HCT116 (cell line): Measurements from ENCODE around the gene PANX2. TPM values are rescaled to one million over a fixed set of nuclear protein-coding genes. Genes with fewer than 3 reads are reported as not detected.
"Not testable (repeated sequence)": the region's sequence is repeated elsewhere in the genome, so short reads cannot be mapped to it uniquely, and the experiment has no call there.

ENCODE experiments used
- ATAC-seq: fragments of 200-7000 bp; cut with Tn5 transposase; 2 replicates; pipeline ENCODE4 v1.9.1; 2020; ENCODE audit warnings: mild to moderate bottlenecking, moderate library complexity
- BruUV-seq: library from RNA; stranded (reverse); fragments of 400-500 nt; replicated peaks from 2 replicates; lab custom pipeline; 2021; lab: Mats Ljungman, UMichigan
- CTCF ChIA-PET: fragments of 300-600 bp; sonication (Branson Sonifier 250); formaldehyde crosslinking; loops from one replicate; lab custom pipeline; 2021; ENCODE audit warnings: antibody characterized with exemption; lab: Charles Lee
- POLR2A ChIA-PET: fragments of 300-600, 350-600 bp; sonication (Branson Sonifier 250); formaldehyde crosslinking; loops from one replicate; lab custom pipeline; 2021; ENCODE audit warnings: antibody characterized with exemption; lab: Charles Lee
- RAD21 ChIA-PET, 2 experiments: fragments of 300-600 bp; sonication (Branson Sonifier 250); formaldehyde crosslinking; loops; one replicate each; lab custom pipeline; 2023; ENCODE audit warnings: low total read pairs in 2 of 2; ENCODE audit not compliant: uncharacterized antibody in 2 of 2, unreplicated experiment in 2 of 2, low non-redundant PET in 1 of 2; lab: Charles Lee
- DNase-seq: peaks from one replicate; pipeline ENCODE4 v3.0.0-alpha.2; 2010; ENCODE audit warnings: low read depth, low spot score
- H2AFZ ChIP-seq: fragments of 200-600 bp; shearing (Covaris generic), sonication (generic); 2 replicates; pipeline ENCODE4 v1.6.1; 2017; ENCODE audit warnings: low read depth, mixed run types, mixed read lengths, antibody characterized with exemption, low read length; ENCODE audit not compliant: poor library complexity, severe bottlenecking
- H3K27ac ChIP-seq: 2 replicates; pipeline ENCODE4 v1.5.1; 2012; ENCODE audit warnings: low read depth, low read length
- H3K27me3 ChIP-seq: fragments of 200-600 bp; sonication (generic); 2 replicates; pipeline ENCODE4 v1.6.1; 2016; ENCODE audit warnings: mixed run types, low read length, mixed read lengths; ENCODE audit not compliant: insufficient read depth
- H3K36me3 ChIP-seq, 2 experiments: fragments of 200-500 bp in 1 of 2; fragments of 200-600 bp in 1 of 2; sonication (Bioruptor generic) in 1 of 2; sonication (generic) in 1 of 2; 2 replicates each; pipeline versions ENCODE4 v1.5.1 to v1.6.1; 2014 to 2016; ENCODE audit warnings: low read length in 2 of 2, inconsistent platforms in 1 of 2, mixed read lengths in 1 of 2, mixed run types in 1 of 2; ENCODE audit not compliant: insufficient read depth in 2 of 2, control insufficient read depth in 1 of 2
- H3K4me1 ChIP-seq, 2 experiments: fragments of 200-600 bp in 1 of 2; sonication (generic) in 1 of 2; 2 replicates each; pipeline versions ENCODE4 v1.5.1 to v1.6.1; 2012 to 2017; ENCODE audit warnings: low read length in 2 of 2, inconsistent platforms in 1 of 2, mild to moderate bottlenecking in 1 of 2, mixed read lengths in 1 of 2, mixed run types in 1 of 2, moderate library complexity in 1 of 2; ENCODE audit not compliant: insufficient read depth in 2 of 2, control insufficient read depth in 1 of 2
- H3K4me2 ChIP-seq: fragments of 200-600 bp; sonication (generic); 2 replicates; pipeline ENCODE4 v1.6.1; 2017; ENCODE audit warnings: mixed run types, low read length, mixed read lengths
- H3K4me3 ChIP-seq, 2 experiments: fragments of 200-600 bp in 1 of 2; sonication (generic) in 1 of 2; replicated peaks in 1 of 2; 2 replicates each; pipeline ENCODE4 v1.5.1; 2011 to 2016; ENCODE audit warnings: low read length in 2 of 2, control low read depth in 1 of 2, low read depth in 1 of 2, mild to moderate bottlenecking in 1 of 2, mixed read lengths in 1 of 2, mixed run types in 1 of 2
- H3K79me2 ChIP-seq: fragments of 200-600 bp; sonication (generic); 2 replicates; pipeline ENCODE4 v1.6.1; 2017; ENCODE audit warnings: mild to moderate bottlenecking, mixed run types, low read length, moderate library complexity, mixed read lengths; ENCODE audit not compliant: insufficient read depth
- H3K9ac ChIP-seq: fragments of 200-600 bp; sonication (generic); 2 replicates; pipeline ENCODE4 v1.6.1; 2016; ENCODE audit warnings: low read length, mixed read lengths
- H3K9me2 ChIP-seq: fragments of 200-600 bp; sonication (generic), shearing (Covaris generic); 2 replicates; pipeline ENCODE4 v1.6.1; 2017; ENCODE audit warnings: mixed run types, mild to moderate bottlenecking, moderate library complexity; ENCODE audit not compliant: insufficient read depth
- H3K9me3 ChIP-seq, 2 experiments: fragments of 200-500 bp in 1 of 2; fragments of 200-600 bp in 1 of 2; sonication (Bioruptor generic) in 1 of 2; sonication (generic) in 1 of 2; 2 replicates each; pipeline ENCODE4 v1.6.1; 2014 to 2017; ENCODE audit warnings: low read length in 2 of 2, mixed read lengths in 2 of 2, inconsistent platforms in 1 of 2, low read depth in 1 of 2, mild to moderate bottlenecking in 1 of 2, mixed run types in 1 of 2, moderate library complexity in 1 of 2; ENCODE audit not compliant: control insufficient read depth in 1 of 2, insufficient read depth in 1 of 2
- H4K20me1 ChIP-seq: fragments of 200-600 bp; sonication (generic), shearing (Covaris generic); 2 replicates; pipeline ENCODE4 v1.6.1; 2017; ENCODE audit warnings: mixed run types, mild to moderate bottlenecking, moderate library complexity; ENCODE audit not compliant: insufficient read depth
- CBX3 ChIP-seq: IDR thresholded peaks from 2 replicates; pipeline ENCODE4 v1.6.1; 2012; ENCODE audit warnings: low read depth
- CEBPB ChIP-seq: IDR thresholded peaks from 2 replicates; pipeline ENCODE4 v1.6.1; 2012; ENCODE audit warnings: low read depth
- ELF1 ChIP-seq: IDR thresholded peaks from 2 replicates; pipeline ENCODE4 v1.6.1; 2012; ENCODE audit warnings: low read depth, borderline replicate concordance
- FOSL1 ChIP-seq: IDR thresholded peaks from 2 replicates; pipeline ENCODE4 v1.6.1; 2012; ENCODE audit warnings: low read depth
- JUND ChIP-seq: IDR thresholded peaks from 2 replicates; pipeline ENCODE4 v1.6.1; 2012
- POLR2AphosphoS5 ChIP-seq: IDR thresholded peaks from 2 replicates; pipeline ENCODE4 v1.6.1; 2011; ENCODE audit warnings: mild to moderate bottlenecking, low read depth, low read length, moderate library complexity
- RAD21 ChIP-seq: IDR thresholded peaks from 2 replicates; pipeline ENCODE4 v1.6.1; 2012; ENCODE audit warnings: low read depth, mild to moderate bottlenecking
- SIN3A ChIP-seq: IDR thresholded peaks from 2 replicates; pipeline ENCODE4 v1.6.1; 2012; ENCODE audit warnings: low read depth
- SP1 ChIP-seq: IDR thresholded peaks from 2 replicates; pipeline ENCODE4 v1.6.1; 2012; ENCODE audit warnings: low read depth
- SRF ChIP-seq: IDR thresholded peaks from 2 replicates; pipeline ENCODE4 v1.6.1; 2012; ENCODE audit warnings: low read depth
- TCF7L2 ChIP-seq: IDR thresholded peaks from 2 replicates; pipeline ENCODE4 v1.7.0; 2011; ENCODE audit warnings: borderline replicate concordance, inconsistent platforms; ENCODE audit not compliant: insufficient read depth, insufficient read length; ENCODE audit errors: extremely low read depth
- YY1 ChIP-seq: IDR thresholded peaks from 2 replicates; pipeline ENCODE4 v1.6.1; 2011; ENCODE audit warnings: low read length, low read depth, moderate library complexity, mild to moderate bottlenecking; ENCODE audit not compliant: insufficient replicate concordance; ENCODE audit errors: extremely low read depth
- ZFX ChIP-seq: fragments of 450-650 bp; IDR thresholded peaks from 2 replicates; pipeline ENCODE4 v1.6.1; 2017
- ZNF274 ChIP-seq: fragments of 200-500 bp; sonication (Bioruptor generic); IDR thresholded peaks from 2 replicates; pipeline ENCODE4 v1.6.1; 2014; ENCODE audit warnings: mild to moderate bottlenecking, low read depth, low read length, inconsistent platforms
- intact Hi-C: fragments of 100-400 bp; cut with micrococcal nuclease; formaldehyde crosslinking; loops from 2 replicates; pipeline ENCODE4 v1.10.0; 2022
- total RNA-seq: library from RNA; stranded (reverse); gene quantifications from one replicate; pipeline ENCODE4 v1.2.1, GENCODE V29; 2021; ENCODE audit not compliant: unreplicated experiment
- TF ChIP-seq, protein P1 (sequence below): IDR thresholded peaks from 2 replicates; pipeline ENCODE4 v1.6.1; 2011; ENCODE audit warnings: mild to moderate bottlenecking, low read length, moderate library complexity; ENCODE audit not compliant: insufficient replicate concordance; ENCODE audit errors: extremely low read depth
- TF ChIP-seq, protein P2 (sequence below): IDR thresholded peaks from 2 replicates; pipeline ENCODE4 v1.6.1; 2012
- TF ChIP-seq, protein P3 (sequence below), 3 experiments: fragments of 200-600 bp in 1 of 3; sonication (generic) in 1 of 3; IDR thresholded peaks in 2 of 3; conservative IDR thresholded peaks in 1 of 3; 2 replicates each; pipeline ENCODE4 v1.5.1; 2012 to 2017; ENCODE audit warnings: low read depth in 2 of 3, low read length in 2 of 3, antibody characterized with exemption in 1 of 3, borderline replicate concordance in 1 of 3, control low read depth in 1 of 3, mild to moderate bottlenecking in 1 of 3, mixed read lengths in 1 of 3, mixed run types in 1 of 3, moderate library complexity in 1 of 3; ENCODE audit not compliant: insufficient read depth in 1 of 3

The PANX2 gene
- total RNA-seq, 1 experiment from 2014 or later: 8.0 TPM

DNA sequence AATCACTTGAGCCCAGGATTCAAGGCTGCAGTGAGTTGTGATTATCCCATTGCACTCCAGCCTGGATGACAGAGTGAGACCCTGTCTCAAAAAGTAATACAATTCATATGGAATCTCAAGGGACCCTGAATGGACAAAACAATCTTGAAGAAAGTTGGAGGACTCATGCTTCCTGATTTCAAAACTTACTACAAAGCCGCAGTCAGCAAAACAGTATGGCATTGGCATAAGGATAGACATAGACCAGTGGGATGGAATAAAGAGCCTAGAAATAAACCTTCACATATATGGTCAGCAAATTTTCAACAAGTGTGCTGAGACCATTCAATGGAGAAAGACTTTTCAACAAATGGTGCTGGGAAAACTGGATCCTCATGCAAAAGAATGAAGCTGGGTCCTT lies 32.8 kb downstream of the PANX2 start (continued):
- TF ChIP-seq FOSL1 (no peak), ZNF274 (no peak), JUND (no peak), TCF7L2 (no peak), CEBPB (no peak)

DNA sequence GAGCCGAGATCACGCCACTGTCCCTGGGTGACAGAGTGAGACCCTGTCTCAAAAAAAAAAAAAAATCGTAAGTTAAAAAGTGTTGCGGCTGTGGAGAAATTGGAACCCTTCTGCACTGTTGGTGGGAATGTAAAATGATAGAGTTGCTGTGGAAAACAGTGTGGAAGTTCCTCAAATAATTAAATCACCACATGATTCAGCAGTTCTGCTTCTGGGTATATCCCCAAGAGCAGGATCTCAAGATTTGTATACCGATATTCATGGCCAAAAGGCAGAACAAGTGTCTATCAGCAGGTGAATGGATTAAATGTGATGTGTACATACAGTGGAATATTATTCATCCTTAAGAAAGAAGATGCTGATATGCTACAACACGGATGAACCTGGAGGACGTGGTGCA lies 34.0 kb downstream of the PANX2 start:
- ATAC-seq (no peak), DNase-seq (no peak)
- Histone ChIP-seq H3K4me1 (peaks cover 9 to 33% of the 10 kb centered on the region in 2 experiments), H2AFZ (no peak overlapping the region), H3K27ac (no peak overlapping the region), H3K36me3 (peaks cover 2 to 6% of the 10 kb centered on the region in 2 experiments; a peak in 1 of 4 replicates), H3K9me2 (no peaks in the 10 kb centered on the region), H3K4me3 (no peak overlapping the region), H3K79me2 (peaks cover 10% of the 10 kb centered on the region), H3K4me2 (no peak overlapping the region), H3K9me3 (peaks cover 0 to 8% of the 10 kb centered on the region in 2 experiments; a peak in 1 of 4 replicates), H4K20me1 (no peaks in the 10 kb centered on the region), H3K27me3 (no peaks in the 10 kb centered on the region), H3K9ac (no peak overlapping the region)
- ChIA-PET RAD21 (no interaction called here), CTCF (no interaction called here), POLR2A (no interaction called here)
- no TSS peak for BruUV-seq
- TF ChIP-seq, protein P1, sequence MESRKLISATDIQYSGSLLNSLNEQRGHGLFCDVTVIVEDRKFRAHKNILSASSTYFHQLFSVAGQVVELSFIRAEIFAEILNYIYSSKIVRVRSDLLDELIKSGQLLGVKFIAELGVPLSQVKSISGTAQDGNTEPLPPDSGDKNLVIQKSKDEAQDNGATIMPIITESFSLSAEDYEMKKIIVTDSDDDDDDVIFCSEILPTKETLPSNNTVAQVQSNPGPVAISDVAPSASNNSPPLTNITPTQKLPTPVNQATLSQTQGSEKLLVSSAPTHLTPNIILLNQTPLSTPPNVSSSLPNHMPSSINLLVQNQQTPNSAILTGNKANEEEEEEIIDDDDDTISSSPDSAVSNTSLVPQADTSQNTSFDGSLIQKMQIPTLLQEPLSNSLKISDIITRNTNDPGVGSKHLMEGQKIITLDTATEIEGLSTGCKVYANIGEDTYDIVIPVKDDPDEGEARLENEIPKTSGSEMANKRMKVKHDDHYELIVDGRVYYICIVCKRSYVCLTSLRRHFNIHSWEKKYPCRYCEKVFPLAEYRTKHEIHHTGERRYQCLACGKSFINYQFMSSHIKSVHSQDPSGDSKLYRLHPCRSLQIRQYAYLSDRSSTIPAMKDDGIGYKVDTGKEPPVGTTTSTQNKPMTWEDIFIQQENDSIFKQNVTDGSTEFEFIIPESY: no peak
- no peak for TF ChIP-seq TCF7L2
- TF ChIP-seq, protein P2, sequence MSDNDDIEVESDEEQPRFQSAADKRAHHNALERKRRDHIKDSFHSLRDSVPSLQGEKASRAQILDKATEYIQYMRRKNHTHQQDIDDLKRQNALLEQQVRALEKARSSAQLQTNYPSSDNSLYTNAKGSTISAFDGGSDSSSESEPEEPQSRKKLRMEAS: no peak
- TF ChIP-seq ELF1: no peak
- TF ChIP-seq CBX3: no peak
- no peak for TF ChIP-seq ZNF274
- TF ChIP-seq SRF: no peak
- TF ChIP-seq CEBPB: no peak
- TF ChIP-seq POLR2AphosphoS5: no peak
- TF ChIP-seq FOSL1: no peak
- TF ChIP-seq, protein P3, sequence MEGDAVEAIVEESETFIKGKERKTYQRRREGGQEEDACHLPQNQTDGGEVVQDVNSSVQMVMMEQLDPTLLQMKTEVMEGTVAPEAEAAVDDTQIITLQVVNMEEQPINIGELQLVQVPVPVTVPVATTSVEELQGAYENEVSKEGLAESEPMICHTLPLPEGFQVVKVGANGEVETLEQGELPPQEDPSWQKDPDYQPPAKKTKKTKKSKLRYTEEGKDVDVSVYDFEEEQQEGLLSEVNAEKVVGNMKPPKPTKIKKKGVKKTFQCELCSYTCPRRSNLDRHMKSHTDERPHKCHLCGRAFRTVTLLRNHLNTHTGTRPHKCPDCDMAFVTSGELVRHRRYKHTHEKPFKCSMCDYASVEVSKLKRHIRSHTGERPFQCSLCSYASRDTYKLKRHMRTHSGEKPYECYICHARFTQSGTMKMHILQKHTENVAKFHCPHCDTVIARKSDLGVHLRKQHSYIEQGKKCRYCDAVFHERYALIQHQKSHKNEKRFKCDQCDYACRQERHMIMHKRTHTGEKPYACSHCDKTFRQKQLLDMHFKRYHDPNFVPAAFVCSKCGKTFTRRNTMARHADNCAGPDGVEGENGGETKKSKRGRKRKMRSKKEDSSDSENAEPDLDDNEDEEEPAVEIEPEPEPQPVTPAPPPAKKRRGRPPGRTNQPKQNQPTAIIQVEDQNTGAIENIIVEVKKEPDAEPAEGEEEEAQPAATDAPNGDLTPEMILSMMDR (IDR thresholded peaks at IDR 0.05 in 2 of 3, conservative IDR thresholded peaks at IDR 0.05 in 1 of 3; ENCODE audit: borderline replicate concordance in 1 of 3, insufficient read depth in 1 of 3, low read depth in 2 of 3, low read length in 2 of 3): no peak
- TF ChIP-seq RAD21: no peak
- TF ChIP-seq YY1: no peak
- TF ChIP-seq SP1: no peak
- TF ChIP-seq JUND: no peak
- TF ChIP-seq SIN3A: no peak
- no peak for TF ChIP-seq ZFX
- intact Hi-C loops: loop anchor here (10.0 kb wide), 1 partner anchor 270 kb away; no protein-coding TSS in a partner anchor

DNA sequence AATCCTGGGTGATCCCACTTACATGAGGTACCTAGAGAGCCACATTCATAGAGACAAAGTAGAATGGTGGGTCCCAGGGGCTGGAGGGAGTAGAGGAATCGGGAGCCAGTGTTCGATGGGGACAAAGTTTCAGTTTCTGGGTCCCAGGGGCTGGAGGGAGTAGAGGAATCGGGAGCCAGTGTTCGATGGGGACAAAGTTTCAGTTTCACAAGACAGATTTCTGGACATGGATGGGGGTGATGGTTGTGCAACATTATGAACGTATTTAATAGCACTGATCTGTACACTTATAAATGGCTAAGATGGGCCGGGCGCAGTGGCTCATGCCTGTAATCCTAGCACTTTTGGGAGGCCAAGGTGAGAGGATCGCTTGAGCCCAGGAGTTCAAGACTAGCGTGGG lies 34.5 kb downstream of the PANX2 start:
- H3K4me3 ChIP-seq, H3K9ac ChIP-seq, CTCF ChIA-PET, BruUV-seq, H2AFZ ChIP-seq, H3K27me3 ChIP-seq, ATAC-seq, H4K20me1 ChIP-seq, H3K4me2 ChIP-seq, H3K79me2 ChIP-seq, H3K9me2 ChIP-seq, DNase-seq, POLR2A ChIA-PET, H3K36me3 ChIP-seq, RAD21 ChIA-PET, H3K27ac ChIP-seq, H3K9me3 ChIP-seq: not testable (repeated sequence)
- intact Hi-C loops: loop anchor here (10.0 kb wide), 1 partner anchor 270 kb away; no protein-coding TSS in a partner anchor
- H3K4me1 ChIP-seq: peaks cover 6 to 29% of the 10 kb centered on the region in 2 experiments
